ENCODE data around the gene BTG3. TPM values are rescaled to one million over a fixed set of nuclear protein-coding genes. Genes with fewer than 3 reads are reported as not detected.

The BTG3 gene
- total RNA-seq, 1 experiment from 2014 or later = 32.3 TPM

- DNase-seq = peak in 1 of 2 experiments; percentile 19
- Histone ChIP-seq H3K4me1 (peaks cover 11% of the 10 kb centered on the region; the same call in 1 of the 2 replicates), H3K36me3 (ENCODE audit: control insufficient read depth, insufficient read depth, low read length) (no peaks in the 10 kb centered on the region), H3K4me3 (ENCODE audit: low read depth, low read length) (no peak overlapping the region), H3K27me3 (replicated peaks; ENCODE audit: control insufficient read depth, insufficient read depth, low read length) (no peaks in the 10 kb centered on the region), H3K9me3 (no peaks in the 10 kb centered on the region)
- ChIA-PET CTCF (interaction anchor here (0.6 kb wide), 1 partner anchor 13 kb away, joined by 8 read pairs; no protein-coding TSS in a partner anchor), POLR2A (no interaction called here)
- no peaks in the 10 kb centered on the region for H3K27me3 Mint-ChIP-seq (ENCODE audit: insufficient read depth, unreplicated experiment)
- H3K9me3 Mint-ChIP-seq (ENCODE audit: unreplicated experiment) = no peaks in the 10 kb centered on the region
- BruUV-seq (replicated peaks) = no TSS peak
- intact Hi-C loops (cut with micrococcal nuclease; ENCODE audit: unreplicated experiment) = loop anchor here (5.0 kb wide), 1 partner anchor 48 kb away; the partner anchor contains the start of gene BTG3
- TF ChIP-seq, protein P1, sequence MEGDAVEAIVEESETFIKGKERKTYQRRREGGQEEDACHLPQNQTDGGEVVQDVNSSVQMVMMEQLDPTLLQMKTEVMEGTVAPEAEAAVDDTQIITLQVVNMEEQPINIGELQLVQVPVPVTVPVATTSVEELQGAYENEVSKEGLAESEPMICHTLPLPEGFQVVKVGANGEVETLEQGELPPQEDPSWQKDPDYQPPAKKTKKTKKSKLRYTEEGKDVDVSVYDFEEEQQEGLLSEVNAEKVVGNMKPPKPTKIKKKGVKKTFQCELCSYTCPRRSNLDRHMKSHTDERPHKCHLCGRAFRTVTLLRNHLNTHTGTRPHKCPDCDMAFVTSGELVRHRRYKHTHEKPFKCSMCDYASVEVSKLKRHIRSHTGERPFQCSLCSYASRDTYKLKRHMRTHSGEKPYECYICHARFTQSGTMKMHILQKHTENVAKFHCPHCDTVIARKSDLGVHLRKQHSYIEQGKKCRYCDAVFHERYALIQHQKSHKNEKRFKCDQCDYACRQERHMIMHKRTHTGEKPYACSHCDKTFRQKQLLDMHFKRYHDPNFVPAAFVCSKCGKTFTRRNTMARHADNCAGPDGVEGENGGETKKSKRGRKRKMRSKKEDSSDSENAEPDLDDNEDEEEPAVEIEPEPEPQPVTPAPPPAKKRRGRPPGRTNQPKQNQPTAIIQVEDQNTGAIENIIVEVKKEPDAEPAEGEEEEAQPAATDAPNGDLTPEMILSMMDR (IDR thresholded peaks at IDR 0.05; ENCODE audit: insufficient read depth in 1 of 2, low read depth in 1 of 2, low read length in 1 of 2, severe bottlenecking in 1 of 2, unreplicated experiment in 1 of 2) = no peak
- no peak overlapping the region for H3K4me3 Mint-ChIP-seq (ENCODE audit: unreplicated experiment)
- peak overlapping the region; percentile 78 for H3K27ac Mint-ChIP-seq (ENCODE audit: unreplicated experiment)
- H3K4me1 Mint-ChIP-seq (ENCODE audit: low read depth, unreplicated experiment) = peaks cover 9% of the 10 kb centered on the region
- H3K36me3 Mint-ChIP-seq (ENCODE audit: insufficient read depth, unreplicated experiment) = no peaks in the 10 kb centered on the region
Measured at GRCh38 chr21:17660452-17660851, 47.8 kb upstream of the BTG3 start.

- no peak overlapping the region for H3K4me3 Mint-ChIP-seq (ENCODE audit: unreplicated experiment)
- TF ChIP-seq, protein P1 (IDR thresholded peaks at IDR 0.05; ENCODE audit: insufficient read depth in 1 of 2, low read depth in 1 of 2, low read length in 1 of 2, severe bottlenecking in 1 of 2, unreplicated experiment in 1 of 2) = no peak
- no peak overlapping the region for H3K4me3 ChIP-seq (ENCODE audit: low read depth, low read length)
- CTCF ChIA-PET = no interaction called here
- no TSS peak for BruUV-seq (replicated peaks)
- peaks cover 11% of the 10 kb centered on the region; the same call in 1 of the 2 replicates for H3K4me1 ChIP-seq
- H3K27me3 ChIP-seq (replicated peaks; ENCODE audit: control insufficient read depth, insufficient read depth, low read length) = no peaks in the 10 kb centered on the region
- peaks cover 9% of the 10 kb centered on the region for H3K4me1 Mint-ChIP-seq (ENCODE audit: low read depth, unreplicated experiment)
- H3K9me3 ChIP-seq = no peaks in the 10 kb centered on the region
- POLR2A ChIA-PET = no interaction called here
- H3K36me3 ChIP-seq (ENCODE audit: control insufficient read depth, insufficient read depth, low read length) = no peaks in the 10 kb centered on the region
- peaks cover 2% of the 10 kb centered on the region for H3K27me3 Mint-ChIP-seq (ENCODE audit: insufficient read depth, unreplicated experiment)
- DNase-seq = no peak
- H3K9me3 Mint-ChIP-seq (ENCODE audit: unreplicated experiment) = no peaks in the 10 kb centered on the region
- H3K36me3 Mint-ChIP-seq (ENCODE audit: insufficient read depth, unreplicated experiment) = no peaks in the 10 kb centered on the region
- intact Hi-C loops (cut with micrococcal nuclease; ENCODE audit: unreplicated experiment) = no loop called here
- no peak overlapping the region for H3K27ac Mint-ChIP-seq (ENCODE audit: unreplicated experiment)
Measured at GRCh38 chr21:17658931-17659330, 46.2 kb upstream of the BTG3 start.

GRCh38 chr21:17651526-17651925 lies 38.8 kb upstream of the BTG3 start:
- CTCF ChIA-PET = no interaction called here
- H3K27ac Mint-ChIP-seq (ENCODE audit: unreplicated experiment) = no peak overlapping the region
- Histone ChIP-seq H3K36me3 (ENCODE audit: control insufficient read depth, insufficient read depth, low read length) (no peaks in the 10 kb centered on the region), H3K27me3 (replicated peaks; ENCODE audit: control insufficient read depth, insufficient read depth, low read length) (no peaks in the 10 kb centered on the region), H3K9me3 (no peaks in the 10 kb centered on the region), H3K4me1 (no peaks in the 10 kb centered on the region), H3K4me3 (ENCODE audit: low read depth, low read length) (no peak overlapping the region)
- H3K9me3 Mint-ChIP-seq (ENCODE audit: unreplicated experiment) = peaks cover 13% of the 10 kb centered on the region
- no peaks in the 10 kb centered on the region for H3K36me3 Mint-ChIP-seq (ENCODE audit: insufficient read depth, unreplicated experiment)
- TF ChIP-seq, protein P1 (IDR thresholded peaks at IDR 0.05; ENCODE audit: insufficient read depth in 1 of 2, low read depth in 1 of 2, low read length in 1 of 2, severe bottlenecking in 1 of 2, unreplicated experiment in 1 of 2) = no peak
- no peak for DNase-seq
- no peak overlapping the region for H3K4me3 Mint-ChIP-seq (ENCODE audit: unreplicated experiment)
- peaks cover 11% of the 10 kb centered on the region for H3K27me3 Mint-ChIP-seq (ENCODE audit: insufficient read depth, unreplicated experiment)
- no TSS peak for BruUV-seq (replicated peaks)
- intact Hi-C loops (cut with micrococcal nuclease; ENCODE audit: unreplicated experiment) = no loop called here
- H3K4me1 Mint-ChIP-seq (ENCODE audit: low read depth, unreplicated experiment) = peaks cover 6% of the 10 kb centered on the region
- POLR2A ChIA-PET = no interaction called here
